Smooth muscle cell (in vitro differentiated cells): Measurements from ENCODE around the gene CHKB. TPM values are rescaled to one million over a fixed set of nuclear protein-coding genes. Genes with fewer than 3 reads are reported as not detected.
A peak's percentile ranks its signal among the peaks of the same experiment; 100 is the strongest.

Experiments used
- DNase-seq: peaks from one replicate; lab custom pipeline; 2025; ENCODE audit not compliant: unreplicated experiment; lab: John Stamatoyannopoulos, UW
- H2AFZ ChIP-seq: fragments of 200-600 bp; sonication (generic); 2 replicates; pipeline ENCODE4 v1.6.0; 2016; ENCODE audit warnings: antibody characterized with exemption, low read depth, mild to moderate bottlenecking
- H3F3A ChIP-seq: fragments of 200-600 bp; sonication (generic); 2 replicates; pipeline ENCODE4 v1.6.0; 2017; ENCODE audit warnings: antibody characterized with exemption, low read depth
- H3K27ac ChIP-seq: fragments of 200-600 bp; sonication (generic); 2 replicates; pipeline ENCODE4 v1.5.1; 2016; ENCODE audit warnings: low read depth, mild to moderate bottlenecking
- H3K27me3 ChIP-seq: fragments of 200-600 bp; sonication (generic); 2 replicates; pipeline ENCODE4 v1.6.1; 2016; ENCODE audit warnings: low read depth, mild to moderate bottlenecking
- H3K36me3 ChIP-seq: fragments of 200-600 bp; sonication (generic); 2 replicates; pipeline ENCODE4 v1.5.1; 2016; ENCODE audit warnings: low read depth
- H3K4me1 ChIP-seq: fragments of 200-600 bp; sonication (generic); 2 replicates; pipeline ENCODE4 v1.5.1; 2016; ENCODE audit warnings: low read depth
- H3K4me2 ChIP-seq: fragments of 200-600 bp; sonication (generic); 2 replicates; pipeline ENCODE4 v1.6.0; 2016; ENCODE audit warnings: mild to moderate bottlenecking
- H3K4me3 ChIP-seq: fragments of 200-600 bp; sonication (generic); 2 replicates; pipeline ENCODE4 v1.5.1; 2016; ENCODE audit warnings: mild to moderate bottlenecking
- H3K79me2 ChIP-seq: fragments of 200-600 bp; sonication (generic); 2 replicates; pipeline ENCODE4 v1.6.0; 2016; ENCODE audit warnings: low read depth, mild to moderate bottlenecking
- H3K9ac ChIP-seq: fragments of 200-600 bp; sonication (generic); 2 replicates; pipeline ENCODE4 v1.6.0; 2016; ENCODE audit warnings: low read depth
- H3K9me3 ChIP-seq: fragments of 200-600 bp; sonication (generic); replicated peaks from 2 replicates; pipeline ENCODE4 v1.5.1; 2016; ENCODE audit warnings: low read depth
- H4K20me1 ChIP-seq: fragments of 200-600 bp; sonication (generic); 2 replicates; pipeline ENCODE4 v1.6.0; 2016; ENCODE audit warnings: low read depth
- WGBS: methylation state at CpG from one replicate; pipeline ENCODE4 v1.1.7; 2016; ENCODE audit warnings: low lambda C conversion rate; 5-methylcytosine and 5-hydroxymethylcytosine counted together
- polyA plus RNA-seq: library from polyadenylated mRNA; unstranded; fragments of >200 nt; fragmentation: Nextera tagmentation; extraction: Ambion mirVana; gene quantifications from 2 replicates; pipeline ENCODE4 v1.2.1, GENCODE V29; 2016
- total RNA-seq: library from RNA; depleted of rRNA; stranded (reverse); fragments of >200 nt; gene quantifications from 2 replicates; pipeline ENCODE4 v1.2.3, GENCODE V29; 2014
- TF ChIP-seq, protein P1 (sequence below): fragments of 200-600 bp; sonication (generic); IDR thresholded peaks from 2 replicates; pipeline ENCODE4 v1.5.1; 2017; ENCODE audit warnings: borderline replicate concordance, mild to moderate bottlenecking, antibody characterized with exemption; ENCODE audit not compliant: insufficient read depth, poor library complexity, severe bottlenecking

Gene CHKB
- total and polyA plus RNA-seq, 2 experiments from 2014 or later: 35.2 to 62.8 TPM

DNA sequence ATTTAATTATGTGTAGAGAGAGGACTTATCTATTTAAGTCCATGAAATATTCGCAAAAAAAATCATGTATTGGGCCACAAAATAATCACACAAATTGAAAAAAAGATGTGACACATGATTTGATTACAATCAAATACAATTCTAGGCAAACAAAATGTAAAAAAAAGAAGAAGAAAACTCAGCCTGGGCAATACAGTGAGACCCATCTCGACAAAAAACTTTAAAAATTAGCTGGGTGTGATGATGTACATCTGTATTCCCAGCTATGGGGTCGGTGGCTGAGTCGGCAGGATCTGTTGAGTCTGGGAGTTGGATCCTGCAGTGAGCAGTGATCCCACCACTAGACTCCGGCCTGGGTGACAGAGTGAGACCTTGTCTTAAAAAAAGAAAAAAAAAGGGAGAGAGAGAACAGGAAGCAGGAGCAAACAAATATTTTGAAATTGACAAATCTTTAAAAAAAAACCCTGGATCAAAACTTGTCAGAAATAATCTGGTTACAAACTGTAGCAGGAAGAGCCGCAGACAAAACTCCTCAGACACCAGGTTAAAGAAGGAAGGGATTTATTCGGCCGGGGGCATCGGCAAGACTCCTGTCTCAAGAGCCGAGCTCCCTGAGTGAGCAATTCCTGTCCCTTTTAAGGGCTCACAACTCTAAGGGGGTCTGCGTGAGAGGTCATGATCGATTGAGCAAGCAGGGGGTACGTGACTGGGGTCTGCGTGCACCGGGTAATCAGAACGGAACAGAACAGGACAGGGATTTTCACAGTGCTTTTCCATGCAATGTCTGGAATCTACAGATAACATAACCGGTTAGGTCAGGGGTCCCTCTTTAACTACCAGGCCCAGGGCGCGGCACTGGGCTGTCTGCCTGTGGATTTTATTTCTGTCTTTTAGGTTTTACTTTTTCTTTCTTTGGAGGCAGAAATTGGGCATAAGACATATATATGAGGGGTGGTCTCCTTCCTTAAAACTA lies 49.5 kb downstream of the CHKB start:
- Histone ChIP-seq H3K9ac (peak overlapping the region; percentile 81), H3K27me3 (no peaks in the 10 kb centered on the region), H3F3A (peaks cover 56% of the 10 kb centered on the region), H3K36me3 (no peaks in the 10 kb centered on the region), H3K4me3 (peak overlapping the region; percentile 69), H3K79me2 (peaks cover 12% of the 10 kb centered on the region), H3K4me2 (peak overlapping the region; percentile 98), H3K4me1 (peaks cover 27% of the 10 kb centered on the region), H3K27ac (peak overlapping the region; percentile 97), H3K9me3 (no peaks in the 10 kb centered on the region), H2AFZ (no peak overlapping the region), H4K20me1 (peaks cover 12% of the 10 kb centered on the region)
- TF ChIP-seq, protein P1, sequence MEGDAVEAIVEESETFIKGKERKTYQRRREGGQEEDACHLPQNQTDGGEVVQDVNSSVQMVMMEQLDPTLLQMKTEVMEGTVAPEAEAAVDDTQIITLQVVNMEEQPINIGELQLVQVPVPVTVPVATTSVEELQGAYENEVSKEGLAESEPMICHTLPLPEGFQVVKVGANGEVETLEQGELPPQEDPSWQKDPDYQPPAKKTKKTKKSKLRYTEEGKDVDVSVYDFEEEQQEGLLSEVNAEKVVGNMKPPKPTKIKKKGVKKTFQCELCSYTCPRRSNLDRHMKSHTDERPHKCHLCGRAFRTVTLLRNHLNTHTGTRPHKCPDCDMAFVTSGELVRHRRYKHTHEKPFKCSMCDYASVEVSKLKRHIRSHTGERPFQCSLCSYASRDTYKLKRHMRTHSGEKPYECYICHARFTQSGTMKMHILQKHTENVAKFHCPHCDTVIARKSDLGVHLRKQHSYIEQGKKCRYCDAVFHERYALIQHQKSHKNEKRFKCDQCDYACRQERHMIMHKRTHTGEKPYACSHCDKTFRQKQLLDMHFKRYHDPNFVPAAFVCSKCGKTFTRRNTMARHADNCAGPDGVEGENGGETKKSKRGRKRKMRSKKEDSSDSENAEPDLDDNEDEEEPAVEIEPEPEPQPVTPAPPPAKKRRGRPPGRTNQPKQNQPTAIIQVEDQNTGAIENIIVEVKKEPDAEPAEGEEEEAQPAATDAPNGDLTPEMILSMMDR: no peak
- no peak for DNase-seq
- 17% methylated on average over 19 of the region's 19 CpGs for WGBS

- peaks cover 15% of the 10 kb centered on the region for H4K20me1 ChIP-seq
- DNase-seq: peak; percentile 63
- no peaks in the 10 kb centered on the region for H3K27me3 ChIP-seq
- peaks cover 57% of the 10 kb centered on the region for H3F3A ChIP-seq
- 4% methylated on average over 36 of the region's 56 CpGs for WGBS
- H3K9ac ChIP-seq: peak overlapping the region; percentile 81
- H3K9me3 ChIP-seq: no peaks in the 10 kb centered on the region
- peak overlapping the region; percentile 97 for H3K27ac ChIP-seq
- TF ChIP-seq, protein P1: no peak
- peak overlapping the region; percentile 69 for H3K4me3 ChIP-seq
- H3K79me2 ChIP-seq: peaks cover 10% of the 10 kb centered on the region
- H2AFZ ChIP-seq: no peak overlapping the region
- H3K36me3 ChIP-seq: no peaks in the 10 kb centered on the region
- H3K4me2 ChIP-seq: peak overlapping the region; percentile 98
- peaks cover 23% of the 10 kb centered on the region for H3K4me1 ChIP-seq
Observed at GRCh38 chr22:50531962-50532674, 50.5 kb downstream of the CHKB start.

- H3K4me3 ChIP-seq: peak overlapping the region; percentile 69
- no peaks in the 10 kb centered on the region for H3K9me3 ChIP-seq
- TF ChIP-seq, protein P1: no peak
- peak overlapping the region; percentile 97 for H3K27ac ChIP-seq
- peaks cover 4% of the 10 kb centered on the region for H3K79me2 ChIP-seq
- H3K9ac ChIP-seq: peak overlapping the region; percentile 81
- no peak for DNase-seq
- 0% methylated on average over 1 of the region's 44 CpGs for WGBS
- H3K4me2 ChIP-seq: peak overlapping the region; percentile 98
- peaks cover 58% of the 10 kb centered on the region for H3F3A ChIP-seq
- peaks cover 15% of the 10 kb centered on the region for H4K20me1 ChIP-seq
- no peak overlapping the region for H2AFZ ChIP-seq
- no peaks in the 10 kb centered on the region for H3K36me3 ChIP-seq
- peaks cover 23% of the 10 kb centered on the region for H3K4me1 ChIP-seq
- H3K27me3 ChIP-seq: no peaks in the 10 kb centered on the region
Observed at GRCh38 chr22:50531546-50531961, 51.1 kb downstream of the CHKB start.
